HG03457 (cell line): ENCODE results near the gene FZD7.
A peak's percentile ranks its signal among the peaks of the same experiment; 100 is the strongest.

ENCODE experiments used
- ATAC-seq: cut with Tn5 transposase; IDR thresholded peaks from one replicate; pipeline ENCODE4 v1.9.1; 2021; ENCODE audit warnings: moderate number of reproducible peaks; ENCODE audit not compliant: unreplicated experiment

FZD7 gene

GRCh38 chr2:202033317-202034248 lies at the start of gene FZD7:
FZD7 (plus strand) TSS chr2:202033855; CDS start chr2:202034648, 793 bp downstream.
- ATAC-seq: peak; percentile 60

- ATAC-seq: no peak
Observed at GRCh38 chr2:201984333-201984732, 49.3 kb upstream of the FZD7 start.

- ATAC-seq: no peak
Observed at GRCh38 chr2:201984800-201985525, 48.7 kb upstream of the FZD7 start.

DNA sequence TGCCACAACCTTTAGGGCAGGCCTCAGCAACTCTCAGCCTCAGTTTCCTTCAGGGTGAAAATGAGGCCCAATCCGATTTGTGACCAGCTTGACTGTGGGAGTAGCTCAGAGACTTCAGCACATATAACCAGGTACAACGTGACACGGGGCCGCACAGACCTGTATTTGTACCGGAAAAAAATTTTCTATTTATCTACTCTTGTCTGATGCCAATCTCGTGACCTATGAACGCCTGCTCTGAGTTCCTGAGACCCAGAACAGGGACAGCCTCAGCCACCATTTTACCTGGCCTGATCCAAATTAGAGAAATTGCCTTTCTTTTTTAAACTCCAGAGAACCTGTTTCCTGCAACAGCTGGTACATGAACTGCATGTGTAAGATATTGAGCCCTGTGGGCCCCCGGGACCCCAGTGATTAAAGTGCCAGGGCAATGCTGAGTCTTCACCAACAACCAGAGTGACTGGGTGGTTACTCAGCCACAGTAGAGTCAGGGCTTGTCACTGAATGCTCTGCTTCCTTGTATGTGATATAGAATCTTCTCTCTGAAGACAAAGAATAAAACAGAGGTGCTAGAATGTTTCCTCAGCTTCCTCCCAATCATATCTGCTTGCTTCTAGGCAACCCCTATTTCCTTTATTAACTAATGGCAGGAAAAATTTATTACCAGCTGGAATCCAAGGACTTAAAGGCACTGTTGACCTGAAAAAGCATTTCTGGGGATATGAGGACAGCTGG lies 47.8 kb upstream of the FZD7 start:
- no peak for ATAC-seq

GRCh38 chr2:201986463-201986735 lies 47.3 kb upstream of the FZD7 start:
- no peak for ATAC-seq

GRCh38 chr2:201987426-201987825 lies 46.2 kb upstream of the FZD7 start:
- ATAC-seq: no peak

- ATAC-seq: no peak
Observed at GRCh38 chr2:201990069-201990468, 43.6 kb upstream of the FZD7 start.

DNA sequence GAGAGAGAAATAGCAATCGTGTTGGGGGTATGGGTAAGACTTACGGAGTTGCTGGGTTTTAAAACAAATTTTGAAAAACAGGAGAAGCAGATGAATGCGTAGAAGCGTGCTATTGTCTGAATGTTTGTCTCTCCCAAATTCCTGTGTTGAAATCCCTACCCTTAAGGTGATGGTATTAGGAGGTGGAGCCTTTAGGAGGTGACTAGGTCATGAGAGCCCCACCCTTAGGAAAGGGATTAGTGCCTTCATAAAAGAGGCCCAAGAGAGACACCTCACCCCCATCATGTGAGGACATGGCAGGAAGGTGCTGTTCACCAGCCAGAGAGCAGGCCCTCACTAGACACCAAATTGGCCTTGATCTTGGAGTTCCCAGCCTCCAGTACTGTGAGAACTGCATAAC lies 40.7 kb upstream of the FZD7 start:
- no peak for ATAC-seq

GRCh38 chr2:201994973-201995638 lies 38.5 kb upstream of the FZD7 start:
- no peak for ATAC-seq

DNA sequence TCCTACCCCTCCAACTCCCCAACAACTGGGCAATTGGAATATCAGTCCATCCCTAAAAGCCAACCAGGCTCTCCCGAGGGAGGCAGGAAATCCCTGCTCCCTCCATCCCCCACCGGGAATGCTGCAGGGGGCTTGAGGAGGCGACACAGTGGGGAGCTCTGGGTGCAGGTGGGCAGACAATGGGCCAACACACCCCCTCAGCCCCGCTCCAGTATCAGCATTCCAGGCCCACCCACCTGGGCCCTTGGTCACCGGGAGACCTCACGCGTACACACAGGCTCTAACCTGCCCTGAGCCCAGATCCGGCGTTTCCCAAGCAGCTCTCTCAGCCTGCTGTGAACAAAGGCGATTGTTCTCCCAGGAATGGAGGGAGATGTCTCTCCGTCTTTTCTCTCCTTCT lies 37.6 kb upstream of the FZD7 start:
- ATAC-seq: no peak

GRCh38 chr2:201996679-201997314 lies 36.9 kb upstream of the FZD7 start:
- no peak for ATAC-seq

DNA sequence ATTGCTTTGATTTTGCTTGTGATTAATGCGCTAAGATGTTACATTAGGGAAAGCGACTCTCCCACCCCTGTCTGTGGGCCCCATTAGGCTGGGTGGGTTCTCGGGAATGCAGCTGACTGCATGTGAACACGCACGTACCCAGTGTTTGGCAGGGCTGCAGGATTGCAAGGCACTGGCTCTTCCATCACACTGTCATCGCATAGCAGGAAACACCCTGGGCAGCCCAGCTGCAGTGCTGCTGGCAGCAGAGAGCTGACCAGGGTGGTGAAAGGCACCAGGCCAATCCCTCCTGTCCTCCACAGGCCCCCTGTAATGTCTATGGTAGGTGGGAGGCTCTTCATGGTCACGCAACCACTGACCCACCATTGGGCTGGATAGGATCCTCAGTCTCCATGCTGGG lies 34.4 kb upstream of the FZD7 start:
- no peak for ATAC-seq

GRCh38 chr2:202001826-202002225 lies 31.8 kb upstream of the FZD7 start:
- no peak for ATAC-seq

DNA sequence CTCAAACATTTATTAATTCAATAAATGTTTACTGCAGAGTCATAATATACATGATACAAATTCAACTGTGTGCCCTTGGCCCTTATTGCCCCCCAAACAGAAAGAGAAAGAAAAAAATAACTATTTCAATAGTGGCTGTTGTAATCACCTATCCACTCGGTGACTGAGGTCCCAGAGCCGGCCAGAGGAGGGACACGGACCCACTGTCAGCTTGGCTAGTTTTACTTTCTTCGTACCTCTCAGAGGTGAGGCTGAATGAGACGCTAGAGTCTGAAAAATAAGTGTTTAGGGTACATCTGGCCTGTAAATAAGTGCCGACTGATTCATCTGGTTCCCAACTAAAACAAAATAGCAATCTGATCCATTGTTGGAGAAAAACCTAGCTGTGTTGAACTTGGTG lies 31.3 kb upstream of the FZD7 start:
- ATAC-seq: no peak

DNA sequence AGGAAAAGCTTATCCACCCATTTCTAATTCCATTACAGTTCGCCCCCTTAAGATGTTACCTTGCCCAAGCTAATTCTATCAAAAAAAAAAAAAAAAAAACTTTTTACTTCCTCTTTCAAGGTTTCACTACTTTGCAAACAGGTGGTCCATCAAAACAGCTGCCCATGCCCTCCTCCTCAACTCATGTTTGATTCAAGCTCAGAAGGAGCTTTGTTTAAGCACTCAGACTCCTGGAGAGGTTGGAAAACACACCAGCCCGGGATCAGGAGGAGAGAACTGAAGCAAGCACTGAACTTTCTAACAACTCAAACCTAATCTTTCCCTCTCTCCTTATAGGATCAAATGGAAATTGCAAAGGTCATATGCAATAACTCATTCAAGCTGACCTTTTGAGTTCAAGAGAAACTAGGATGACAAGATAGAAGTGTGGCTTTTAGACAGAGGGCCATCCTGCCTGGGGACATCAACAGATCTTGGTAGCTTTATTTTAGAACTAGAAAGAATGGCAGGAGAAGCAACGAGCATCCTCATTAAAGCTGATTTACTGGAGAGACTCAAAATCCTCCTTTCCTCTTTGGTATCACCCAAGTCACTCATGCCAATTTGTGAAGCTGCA lies 28.3 kb upstream of the FZD7 start:
- no peak for ATAC-seq

DNA sequence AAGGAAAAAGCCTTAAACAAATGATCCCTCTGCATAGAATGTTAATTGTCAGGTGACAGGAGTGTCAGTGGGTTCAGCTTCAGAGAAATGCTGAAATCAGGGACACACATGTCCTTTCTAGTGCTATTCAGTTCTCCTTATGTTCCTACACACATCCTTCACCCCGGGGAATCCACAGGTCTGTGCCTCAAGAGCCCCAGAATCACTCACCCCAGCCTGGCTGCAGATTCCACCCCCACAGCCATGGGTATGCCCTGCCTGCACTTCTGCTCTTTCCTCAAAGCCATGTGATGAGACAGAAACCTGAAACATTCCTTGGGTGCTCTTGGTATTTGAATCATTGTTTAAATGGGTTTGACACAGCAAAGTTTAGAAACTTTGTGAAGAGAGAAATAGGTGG lies 27.4 kb upstream of the FZD7 start:
- ATAC-seq: no peak

- ATAC-seq: no peak
Observed at GRCh38 chr2:202007015-202007982, 26.4 kb upstream of the FZD7 start.

GRCh38 chr2:202007983-202008354 lies 25.7 kb upstream of the FZD7 start:
- no peak for ATAC-seq

- no peak for ATAC-seq
Observed at GRCh38 chr2:202009019-202009481, 24.6 kb upstream of the FZD7 start.
